GM21619 (cell line): Measurements from ENCODE around the gene DLX4.

Source experiments
- ATAC-seq: cut with Tn5 transposase; IDR thresholded peaks from one replicate; pipeline ENCODE4 v1.9.1; 2021; ENCODE audit not compliant: unreplicated experiment

The DLX4 gene

DNA sequence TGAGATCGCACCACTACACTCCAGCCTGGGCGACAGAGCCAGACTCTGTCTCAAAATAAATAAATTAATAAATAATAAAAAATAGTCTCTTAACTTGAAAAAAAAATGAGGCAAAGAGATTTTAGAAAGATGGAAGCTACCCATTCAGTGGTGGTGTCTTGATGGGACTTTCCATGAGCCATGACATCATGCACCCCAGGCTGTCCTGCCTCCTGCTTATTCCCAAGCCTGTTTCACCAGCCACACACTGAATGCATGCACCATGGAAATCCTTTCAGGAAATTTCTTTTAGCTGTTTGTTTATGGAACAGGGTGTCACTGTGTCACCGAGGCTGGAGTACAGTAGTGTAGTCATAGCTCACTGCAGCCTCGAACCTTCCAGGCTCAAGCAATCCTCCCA lies 34.9 kb downstream of the DLX4 start:
- ATAC-seq, result no peak

DNA sequence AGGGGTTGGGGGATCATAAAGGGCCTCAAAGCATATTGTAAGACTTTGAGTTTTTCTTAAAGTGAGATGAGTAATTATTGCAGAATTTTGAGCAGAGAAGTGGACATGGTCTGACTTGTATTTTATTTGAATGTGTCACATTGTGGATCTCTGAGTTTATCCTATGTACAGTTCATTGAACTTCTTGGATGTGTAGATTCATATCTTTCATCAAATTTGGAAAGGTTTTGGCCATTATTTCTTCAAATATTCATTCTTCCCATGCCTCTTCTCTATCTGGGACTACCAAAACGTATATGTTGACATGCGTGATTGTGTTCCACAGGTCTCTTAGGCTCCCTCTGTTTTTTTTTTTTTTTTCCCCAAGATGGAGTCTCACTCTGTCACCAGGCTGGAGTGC lies 40.3 kb downstream of the DLX4 start:
- no peak for ATAC-seq

DNA sequence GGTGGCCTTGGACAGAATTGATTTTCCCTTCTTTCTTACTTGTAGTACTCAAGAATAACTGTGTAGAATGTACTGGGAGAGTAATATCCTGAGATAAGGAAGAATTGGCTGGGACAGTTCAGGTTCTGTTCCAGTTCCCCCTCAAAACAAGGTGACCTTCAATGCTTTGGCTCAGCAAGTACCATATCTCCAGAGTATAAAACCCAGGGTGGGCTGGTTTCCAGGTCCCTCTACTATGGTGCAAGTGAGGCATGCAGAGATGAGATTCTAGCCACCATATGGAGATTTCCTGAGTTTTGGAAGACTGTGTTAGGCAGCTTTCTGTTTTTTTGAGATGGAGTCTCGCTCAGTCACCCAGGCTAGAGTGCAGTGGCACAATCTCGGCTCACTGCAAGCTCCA lies 44.1 kb downstream of the DLX4 start:
- no peak for ATAC-seq

DNA sequence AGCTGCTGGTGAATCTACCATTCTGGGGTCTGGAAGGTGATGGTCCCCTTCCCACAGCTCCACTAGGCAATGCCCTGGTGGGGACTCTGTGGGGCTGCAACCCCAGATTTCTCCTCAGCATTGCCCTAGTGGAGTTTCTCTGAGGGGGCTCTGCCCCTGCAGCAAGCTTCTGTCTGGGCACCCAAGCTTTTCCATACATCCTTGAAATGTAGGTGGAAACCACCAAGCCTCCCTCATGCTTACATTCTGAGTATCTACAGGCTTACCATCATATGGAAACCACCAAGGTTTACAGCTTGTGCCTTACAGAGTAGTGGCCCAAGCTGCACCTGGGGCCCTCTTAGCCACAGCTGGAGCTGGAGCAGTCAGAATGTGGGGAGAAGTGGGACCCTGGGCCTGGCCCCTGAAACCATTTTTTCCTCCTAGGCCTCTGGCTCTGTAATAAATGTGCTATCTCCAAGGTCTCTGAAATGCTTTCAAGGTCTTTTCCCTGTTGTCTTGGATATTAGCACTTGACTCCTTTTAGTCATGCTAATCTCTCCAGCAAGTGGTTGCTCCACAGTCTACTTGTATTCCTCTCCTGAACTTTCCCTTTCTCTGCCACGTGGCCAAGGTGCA lies 45.6 kb downstream of the DLX4 start:
- no peak for ATAC-seq

DNA sequence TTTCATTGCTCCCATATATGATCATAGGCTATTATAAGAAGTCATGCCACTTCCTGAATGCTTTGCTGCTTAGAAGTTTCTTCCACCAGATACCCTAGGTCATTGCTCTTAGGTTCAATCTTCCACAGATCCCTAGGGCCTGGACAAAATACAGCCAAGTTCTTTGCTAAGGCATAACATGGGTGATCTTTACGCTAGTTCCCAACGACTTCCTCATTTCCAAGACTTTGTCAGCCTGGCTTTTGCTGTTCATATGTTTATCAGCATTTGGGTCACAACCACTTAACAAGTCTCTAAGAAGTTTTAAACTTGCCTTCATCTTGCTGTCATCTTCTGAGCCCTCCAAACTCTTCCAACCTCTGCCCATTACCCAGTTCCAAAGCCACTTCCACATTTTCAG lies 46.2 kb downstream of the DLX4 start:
- no peak for ATAC-seq

DNA sequence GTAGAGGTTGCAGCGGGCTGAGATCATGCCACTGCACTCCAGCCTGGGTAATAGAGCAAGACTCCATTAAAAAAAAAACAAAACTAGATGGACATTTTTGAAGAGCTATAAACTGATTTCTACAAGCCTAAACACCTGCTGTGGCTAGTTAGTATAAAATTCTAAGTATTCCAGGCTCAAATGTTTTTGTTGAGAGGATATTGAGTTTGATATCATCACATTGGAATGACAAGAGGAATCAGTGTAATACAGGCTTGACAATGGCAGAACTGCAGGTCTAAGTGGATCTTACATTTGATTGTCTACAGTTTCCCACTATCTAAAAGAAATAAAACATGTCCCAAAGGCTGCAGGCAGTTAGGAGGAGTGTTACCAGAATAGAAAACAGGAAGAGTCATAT lies 49.9 kb downstream of the DLX4 start:
- ATAC-seq, result no peak

DNA sequence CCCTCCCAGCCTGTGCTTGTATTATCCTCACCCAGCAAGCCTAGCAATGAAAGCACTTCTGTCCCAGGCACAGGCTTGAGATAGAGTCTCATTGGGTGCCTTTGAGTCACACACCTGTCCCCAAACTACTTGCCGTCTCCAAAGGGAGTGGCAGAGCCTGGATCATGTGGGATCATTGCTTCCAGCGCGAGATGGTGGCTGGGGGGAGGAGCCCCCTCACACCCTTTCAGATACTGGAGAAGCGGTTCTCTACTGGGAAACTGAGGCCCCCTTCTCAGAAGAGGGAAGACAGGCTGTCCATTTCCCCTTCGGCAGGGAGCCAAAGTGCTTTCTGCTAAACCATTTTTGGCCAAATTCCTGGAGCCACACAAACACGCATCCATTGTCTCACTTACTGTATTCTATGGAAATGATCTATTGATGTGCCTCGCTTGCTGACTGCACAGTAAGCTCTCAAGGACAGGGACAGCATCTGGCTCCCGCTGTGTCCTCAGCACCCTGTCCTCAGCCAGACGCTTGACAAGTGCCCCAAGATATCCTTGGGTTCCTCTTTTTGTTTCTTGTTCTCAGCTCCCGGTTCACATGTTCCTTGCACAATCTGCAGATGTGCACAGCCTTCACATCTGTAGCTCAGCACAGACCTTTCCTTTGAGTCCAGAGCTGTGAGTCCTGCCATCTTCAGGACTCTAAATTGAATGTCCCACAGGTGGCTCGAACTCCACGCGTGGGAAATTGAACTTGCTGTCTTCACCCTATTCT lies 52.0 kb downstream of the DLX4 start:
- ATAC-seq, result no peak

DNA sequence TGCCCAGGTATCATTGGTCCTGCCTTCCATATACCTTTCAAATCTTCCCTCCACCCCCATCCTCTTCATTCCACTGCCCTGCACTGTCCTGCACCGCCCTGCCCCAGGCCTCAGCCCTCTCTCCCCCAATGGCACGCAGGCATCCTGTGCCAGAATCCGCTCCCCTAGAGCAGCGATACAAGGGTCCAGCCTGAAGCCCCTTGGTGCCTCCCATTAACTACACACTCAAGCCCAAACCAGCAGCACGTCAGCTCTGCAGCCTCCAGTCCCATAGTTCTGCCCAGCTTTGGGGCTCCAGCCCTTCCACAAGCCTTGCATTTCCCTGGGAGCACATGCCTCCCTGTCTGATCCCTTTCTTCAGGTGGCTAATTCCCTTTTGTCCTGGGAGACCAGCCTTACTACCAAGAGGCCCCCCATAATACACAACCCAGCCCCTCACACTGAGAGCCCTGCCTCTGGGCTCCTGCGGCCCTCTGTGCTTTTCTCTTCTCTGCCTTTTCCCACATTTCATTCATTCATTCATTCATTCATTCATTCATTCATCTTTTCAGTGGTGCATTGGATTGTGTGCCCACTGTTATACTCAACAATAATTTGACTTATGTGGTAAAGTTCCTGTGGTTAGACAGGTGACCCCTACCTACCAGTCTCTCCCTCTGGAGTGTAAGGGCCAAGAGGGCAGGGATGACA lies 52.8 kb downstream of the DLX4 start:
- ATAC-seq, result no peak

DNA sequence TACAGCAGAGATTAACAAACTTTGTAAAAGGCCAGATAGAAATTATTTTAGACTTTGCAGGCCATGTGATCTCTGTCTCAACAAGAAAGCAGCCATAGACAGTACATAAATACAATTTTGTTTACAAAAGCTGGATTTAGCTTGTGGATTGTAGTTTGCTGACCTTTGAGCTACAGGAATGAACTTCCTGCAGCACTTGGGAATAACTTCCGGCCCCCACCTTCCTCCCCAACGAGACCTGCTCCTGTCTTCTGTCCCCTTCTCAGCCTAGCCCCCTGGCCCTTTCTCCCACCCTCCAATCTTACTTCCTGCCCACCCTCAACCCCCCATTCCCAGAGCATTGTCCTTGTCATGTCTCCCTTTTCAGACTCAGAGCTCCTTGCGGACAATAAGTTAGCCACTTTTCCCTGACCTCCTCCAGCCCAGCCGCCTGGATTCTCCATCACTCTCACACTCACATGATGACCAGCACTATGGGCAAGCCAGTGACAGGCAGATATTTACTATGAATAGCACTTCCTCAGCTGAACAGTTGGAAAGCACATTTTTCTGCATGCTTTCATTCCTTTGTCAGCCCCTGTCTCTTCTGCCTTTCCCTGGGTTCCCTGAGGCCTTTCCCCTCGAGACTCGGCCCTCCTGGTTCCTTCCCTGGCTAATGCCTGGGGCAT lies 53.6 kb downstream of the DLX4 start:
- ATAC-seq, result no peak

DNA sequence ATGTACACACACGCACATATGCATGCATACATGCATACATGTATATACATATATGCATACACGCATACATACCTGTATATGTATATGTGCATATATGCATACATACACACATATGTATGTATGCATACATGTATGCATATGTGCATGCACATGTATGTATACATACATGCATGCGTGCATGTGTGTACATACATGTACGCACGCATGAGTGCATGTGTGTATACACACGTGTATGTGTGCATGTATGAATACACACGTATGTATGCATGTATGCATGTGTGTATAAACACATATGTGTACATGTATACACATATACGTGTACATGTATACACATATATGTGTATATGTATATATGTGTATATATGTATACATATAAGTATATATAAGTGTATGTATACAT lies 54.5 kb downstream of the DLX4 start:
- no peak for ATAC-seq
